HG02970 (cell line): Measurements from ENCODE around the gene GPC6.

Experiments
- ATAC-seq: cut with Tn5 transposase; IDR thresholded peaks from one replicate; pipeline ENCODE4 v1.9.1; 2021; ENCODE audit warnings: mild to moderate bottlenecking, moderate library complexity, moderate number of reproducible peaks; ENCODE audit not compliant: unreplicated experiment, low FRiP score

The GPC6 gene

GRCh38 chr13:93800342-93800741 is 573.7 kb downstream of the GPC6 start:
- no peak for ATAC-seq

DNA sequence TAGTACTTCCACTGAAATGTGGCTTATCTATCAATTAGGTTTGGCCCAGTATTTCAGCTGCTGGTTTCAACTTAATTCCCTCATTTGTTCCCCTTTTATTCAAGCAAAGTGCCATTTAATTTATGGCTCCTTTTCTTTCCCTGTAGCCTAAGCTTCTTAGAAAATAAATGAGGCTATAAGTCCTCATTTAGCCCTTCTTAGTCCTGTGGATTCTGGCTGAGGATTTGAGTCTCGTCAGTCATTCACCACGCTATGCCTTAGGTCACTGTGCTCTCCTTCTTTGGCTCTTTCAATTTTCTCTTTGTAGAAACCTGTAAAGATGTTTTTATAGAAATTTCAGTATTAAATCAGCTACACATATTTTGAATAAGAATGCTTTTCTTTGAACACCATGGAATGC is 579.1 kb downstream of the GPC6 start:
- no peak for ATAC-seq

GRCh38 chr13:93806861-93807260 is 580.3 kb downstream of the GPC6 start:
- ATAC-seq: no peak

GRCh38 chr13:93810264-93810663 is 583.7 kb downstream of the GPC6 start:
- ATAC-seq: no peak

- no peak for ATAC-seq
These were observed 584.6 kb downstream of the GPC6 start for GRCh38 chr13:93811071-93811737.

DNA sequence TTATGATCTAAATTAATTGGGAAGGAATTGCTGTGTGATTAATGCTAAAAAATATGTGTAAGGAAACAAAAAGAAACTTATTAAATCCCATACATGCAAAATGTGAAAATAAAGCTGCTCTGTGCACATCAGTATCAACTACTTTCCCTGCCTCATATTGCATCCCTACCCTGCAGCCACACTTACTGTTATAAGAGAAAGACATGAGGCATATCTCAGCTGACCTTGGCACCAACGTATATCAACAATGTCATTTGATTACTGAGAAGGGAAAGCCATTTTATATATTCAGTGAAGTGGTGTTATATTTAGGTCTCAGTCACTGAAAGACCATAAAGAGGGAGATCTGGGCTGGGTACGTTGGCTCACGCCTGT is 585.1 kb downstream of the GPC6 start:
- ATAC-seq: no peak

GRCh38 chr13:93814658-93815057 is 588.1 kb downstream of the GPC6 start:
- ATAC-seq: no peak

DNA sequence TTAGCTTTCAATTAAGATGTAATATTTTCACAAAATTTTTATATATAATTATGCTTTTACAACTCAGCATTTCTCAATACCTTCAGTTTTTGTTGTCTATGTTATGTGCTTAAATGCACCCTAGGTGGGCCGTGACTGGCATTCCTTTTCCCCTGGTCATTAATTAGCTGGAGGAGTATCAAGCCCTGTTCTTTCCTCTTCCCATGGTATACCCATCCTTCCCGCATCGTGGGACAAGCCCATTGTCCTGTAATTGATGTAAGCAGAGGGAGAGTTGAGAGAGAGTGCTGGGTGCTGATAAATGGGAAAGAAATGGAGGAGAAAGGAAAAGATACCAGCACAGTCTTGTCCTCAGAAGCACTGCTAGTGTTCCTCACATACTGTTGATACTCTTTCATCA is 591.7 kb downstream of the GPC6 start:
- ATAC-seq: no peak

DNA sequence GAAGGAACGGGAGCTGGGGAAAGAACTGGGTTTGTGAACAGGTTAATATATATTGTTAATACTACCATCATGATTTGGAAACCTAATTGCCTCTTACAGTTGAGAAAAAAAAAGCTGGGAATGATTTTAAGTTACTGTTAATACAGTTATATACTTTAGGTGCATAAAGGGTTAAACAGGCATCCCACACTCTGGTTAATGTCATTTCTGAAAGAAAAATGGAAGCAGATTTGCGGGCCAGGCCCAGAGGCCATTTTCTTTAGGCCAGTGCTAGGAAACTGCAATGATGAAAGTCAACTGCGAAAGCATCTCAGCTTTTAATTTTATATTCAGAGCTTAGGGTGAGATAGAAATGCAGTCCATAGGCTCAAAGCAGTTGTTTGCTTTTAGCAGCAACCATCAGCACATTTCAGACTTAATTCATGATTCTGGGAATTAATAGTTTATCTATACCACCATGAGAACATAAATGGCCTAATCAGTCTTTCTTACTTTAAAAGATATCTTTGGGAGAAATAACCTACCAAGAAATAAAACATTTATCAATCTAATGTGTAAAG is 592.8 kb downstream of the GPC6 start:
- ATAC-seq: no peak

DNA sequence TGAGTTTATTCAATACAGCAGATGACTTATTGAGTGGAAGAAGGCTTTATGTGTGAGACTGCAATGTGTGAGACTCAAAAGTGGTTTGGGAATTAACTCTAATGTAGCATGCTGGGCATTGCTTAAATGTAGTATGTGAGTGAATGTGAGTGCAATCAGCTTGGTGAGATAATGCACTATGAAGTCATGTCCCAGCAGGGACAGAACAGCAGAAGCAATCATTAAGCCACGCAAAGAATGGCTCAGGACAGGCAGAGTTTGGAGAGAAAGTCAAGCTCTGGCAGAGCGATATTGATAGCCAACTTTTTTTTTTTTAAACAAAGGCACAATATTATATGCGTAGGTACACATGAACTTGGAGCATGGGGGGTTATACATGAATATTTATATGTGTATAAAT is 597.7 kb downstream of the GPC6 start:
- ATAC-seq: no peak

DNA sequence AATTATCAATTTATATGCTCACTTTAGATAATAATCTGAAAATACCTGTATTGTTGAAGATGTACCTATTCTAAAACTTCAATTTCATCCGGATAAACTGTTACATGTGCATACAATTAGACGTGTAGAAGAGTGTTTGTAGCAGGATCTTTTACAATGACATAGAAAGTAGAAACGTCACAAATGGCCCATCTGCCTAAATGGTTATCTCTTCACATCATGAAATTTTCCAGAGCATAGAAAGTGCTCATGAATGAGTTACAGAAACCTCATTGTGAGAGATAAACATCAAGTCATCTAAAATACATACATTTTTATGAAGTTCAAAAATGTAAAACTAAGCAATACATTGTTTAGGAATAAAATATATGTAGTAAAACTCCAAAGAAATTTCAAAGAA is 607.4 kb downstream of the GPC6 start:
- ATAC-seq: no peak

GRCh38 chr13:93843082-93843481 is 616.5 kb downstream of the GPC6 start:
- no peak for ATAC-seq

GRCh38 chr13:93847162-93847561 is 620.6 kb downstream of the GPC6 start:
- ATAC-seq: no peak

GRCh38 chr13:93848247-93848646 is 621.6 kb downstream of the GPC6 start:
- ATAC-seq: no peak

DNA sequence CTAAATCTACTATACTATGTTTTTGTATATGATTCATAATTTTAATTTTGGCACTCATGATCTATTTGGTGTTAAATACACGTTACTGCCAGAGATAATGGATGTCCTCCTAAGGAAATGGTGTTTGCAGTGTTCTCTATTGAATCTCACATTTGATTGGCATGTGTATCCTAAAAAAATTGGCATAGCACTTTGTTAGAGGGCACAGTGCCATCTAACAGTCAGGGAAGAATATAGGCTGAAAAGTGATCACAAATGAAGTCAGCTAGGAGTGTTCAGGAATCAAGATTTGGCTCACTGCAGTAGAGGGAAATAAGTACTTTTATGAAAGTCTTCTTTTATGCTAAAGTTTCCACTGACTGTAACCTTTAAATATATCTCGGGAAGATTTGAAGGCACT is 624.6 kb downstream of the GPC6 start:
- ATAC-seq: no peak

DNA sequence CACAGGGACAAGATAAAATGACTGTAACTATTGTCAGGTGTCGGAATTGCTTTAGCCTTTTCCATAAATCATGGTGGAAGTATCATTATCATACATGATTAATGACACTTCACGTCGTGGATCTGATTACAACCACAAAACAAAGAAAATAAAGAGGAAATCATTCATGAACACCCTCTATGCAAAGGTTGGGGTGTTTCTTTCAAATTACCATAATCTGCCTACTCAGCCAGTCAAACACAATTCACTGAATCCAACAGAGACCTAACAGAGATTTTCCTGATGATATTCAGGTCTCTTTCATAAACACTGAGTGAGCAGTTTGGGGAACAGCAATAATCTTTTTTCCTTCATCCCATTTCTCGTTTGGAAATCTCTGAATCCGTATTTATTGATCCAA is 627.3 kb downstream of the GPC6 start:
- ATAC-seq: no peak

- no peak for ATAC-seq
These were observed 630.5 kb downstream of the GPC6 start for GRCh38 chr13:93857126-93857525.

GRCh38 chr13:93859716-93860115 is 633.1 kb downstream of the GPC6 start:
- no peak for ATAC-seq

GRCh38 chr13:93861818-93862217 is 635.2 kb downstream of the GPC6 start:
- ATAC-seq: no peak

- no peak for ATAC-seq
These were observed 635.7 kb downstream of the GPC6 start for GRCh38 chr13:93862259-93862658.

DNA sequence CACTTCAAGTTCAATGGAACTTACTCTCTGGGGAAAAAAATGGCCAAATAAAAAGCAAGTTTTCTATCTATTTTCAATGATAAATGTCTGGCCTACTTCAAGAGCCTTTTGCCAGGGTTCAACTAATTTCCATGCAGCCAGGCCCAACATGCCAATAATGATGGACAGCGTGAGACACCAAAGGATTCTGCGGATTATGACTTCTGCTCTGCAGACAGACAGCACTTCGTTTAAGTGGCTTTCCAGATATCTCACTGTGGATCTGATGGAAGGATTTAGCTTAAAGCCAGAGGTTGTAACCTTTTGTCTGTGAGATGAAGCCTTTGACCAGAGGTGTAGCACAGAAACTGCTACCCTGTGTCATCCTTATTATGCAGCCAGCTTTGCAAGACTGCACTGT is 638.6 kb downstream of the GPC6 start:
- ATAC-seq: no peak

DNA sequence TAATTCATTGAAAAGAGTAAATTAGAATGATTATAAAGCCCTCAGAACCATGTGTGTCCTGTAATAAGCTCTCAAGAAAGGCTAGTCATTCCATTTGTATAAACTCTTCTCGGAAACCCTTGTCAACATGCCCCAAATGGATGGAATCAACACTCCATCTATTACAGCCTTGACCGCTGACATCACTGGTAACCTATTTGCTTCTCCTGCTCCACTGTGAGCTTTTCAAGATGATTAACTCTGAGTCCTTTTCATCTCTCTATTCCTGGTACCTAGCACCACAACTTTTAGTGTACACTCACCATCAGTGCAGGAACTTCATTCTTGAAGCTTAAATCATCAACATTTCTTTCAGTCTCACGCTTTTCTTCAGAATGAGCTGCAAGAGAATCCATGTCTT is 640.9 kb downstream of the GPC6 start:
- no peak for ATAC-seq

- no peak for ATAC-seq
These were observed 645.8 kb downstream of the GPC6 start for GRCh38 chr13:93872376-93872775.
